Lung (tissue), 12 donors: ENCODE results near the gene COG2. TPM values are rescaled to one million over a fixed set of nuclear protein-coding genes. Genes with fewer than 3 reads are reported as not detected.

Source experiments
- ATAC-seq: fragments of 200-7000 bp; cut with Tn5 transposase; one replicate; pipeline ENCODE4 v1.9.1; 2020; ENCODE audit warnings: moderate number of reproducible peaks; ENCODE audit not compliant: insufficient read depth, low FRiP score
- DNase-seq, 3 donors: peaks; one replicate each; pipeline ENCODE4 v3.0.0-alpha.2; 2013 to 2017
- H3K27ac ChIP-seq, 2 donors: one replicate each; pipeline ENCODE4 v1.5.1; 2013; ENCODE audit warnings: mild to moderate bottlenecking in 2 of 2, moderate library complexity in 2 of 2, control low read depth in 1 of 2, inconsistent platforms in 1 of 2, low read depth in 1 of 2, low read length in 1 of 2
- H3K27me3 ChIP-seq, 3 donors: one replicate each; pipeline ENCODE4 v1.5.1; 2013; ENCODE audit warnings: low read length in 2 of 3; ENCODE audit not compliant: control insufficient read depth in 3 of 3, insufficient read depth in 3 of 3
- H3K36me3 ChIP-seq, 4 donors: one replicate each; pipeline ENCODE4 v1.5.1; 2013; ENCODE audit warnings: low read length in 4 of 4, mild to moderate bottlenecking in 1 of 4, moderate library complexity in 1 of 4; ENCODE audit not compliant: control insufficient read depth in 4 of 4, insufficient read depth in 4 of 4
- H3K4me1 ChIP-seq, 5 donors: one replicate each; pipeline ENCODE4 v1.5.1; 2013; ENCODE audit warnings: low read length in 5 of 5, mild to moderate bottlenecking in 2 of 5, moderate library complexity in 1 of 5; ENCODE audit not compliant: control insufficient read depth in 5 of 5, insufficient read depth in 5 of 5
- H3K4me3 ChIP-seq: one replicate; pipeline ENCODE4 v1.5.1; 2013; ENCODE audit warnings: mild to moderate bottlenecking, control low read depth, moderate library complexity
- H3K9ac ChIP-seq, 2 donors: one replicate each; pipeline ENCODE4 v1.5.1; 2013; ENCODE audit warnings: low read length in 2 of 2, control low read depth in 1 of 2; ENCODE audit not compliant: insufficient read depth in 1 of 2
- H3K9me3 ChIP-seq, 4 donors: one replicate each; pipeline ENCODE4 v1.5.1; 2013; ENCODE audit warnings: low read length in 3 of 4, mild to moderate bottlenecking in 1 of 4, moderate library complexity in 1 of 4; ENCODE audit not compliant: control insufficient read depth in 4 of 4, insufficient read depth in 3 of 4
- WGBS, 2 donors: extraction: QIAGEN DNeasy Blood & Tissue Kit; methylation state at CpG; one replicate each; pipeline ENCODE4 v1.1.7; 2013; 5-methylcytosine and 5-hydroxymethylcytosine counted together
- polyA plus RNA-seq, 2 donors: library from polyadenylated mRNA; stranded (reverse); fragments of 200-250 nt; gene quantifications; one replicate each; pipeline ENCODE4 v1.2.1, GENCODE V29; 2013
- total RNA-seq, 2 donors: library from RNA; depleted of rRNA in 1 of 2; stranded (reverse); fragments of >200 nt in 1 of 2; gene quantifications; one replicate each; pipeline ENCODE4 v1.2.1, GENCODE V29; 2014 to 2021
- TF ChIP-seq, protein P1 (sequence below): IDR thresholded peaks from 2 replicates; pipeline ENCODE4 v1.5.1; 2012; ENCODE audit warnings: mild to moderate bottlenecking; ENCODE audit errors: control extremely low read depth, extremely low read depth
- donor health status: control.
- donor health status: control.
- donor health status: Bipolar disorder and iron deficiency.
- donor health status: healthy.
- donor health status: DM: yes; HTN: yes; CAD: no.

COG2 gene
- total and polyA plus RNA-seq, 4 donors, result 8.6 to 41.0 (median 17.5) TPM

DNA sequence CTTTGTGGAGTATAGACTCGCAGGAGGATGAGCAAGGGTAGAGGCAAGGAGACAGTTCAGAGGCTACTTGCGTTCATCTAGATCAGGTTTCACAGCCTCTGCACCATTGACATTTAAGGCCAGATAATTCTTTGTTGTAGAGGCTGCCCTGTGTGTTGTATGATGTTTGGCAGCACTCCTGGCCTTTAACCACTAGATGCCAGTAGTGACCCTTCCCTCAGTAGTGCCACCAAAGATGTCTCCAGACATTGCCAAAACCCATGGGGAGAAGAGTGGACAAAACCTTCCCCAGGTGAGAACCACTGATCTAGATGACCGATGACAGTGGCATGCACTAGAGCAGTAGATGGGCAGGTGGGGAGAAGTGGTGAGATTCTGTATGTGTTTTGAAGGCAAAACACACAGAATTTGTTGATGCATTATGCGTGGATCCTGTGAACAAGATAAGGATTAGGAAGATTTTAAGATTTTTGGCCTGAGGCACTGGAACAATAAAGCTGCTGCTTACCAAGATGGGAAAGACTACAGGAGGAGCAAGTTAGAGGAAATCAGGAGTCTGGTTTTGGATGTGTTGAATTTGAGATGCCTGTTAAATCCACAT is 9.9 kb upstream of the COG2 start:
- no peak overlapping the region for H3K4me3 ChIP-seq
- peak; percentile 62 for ATAC-seq
- no peaks in the 10 kb centered on the region for H3K36me3 ChIP-seq
- TF ChIP-seq, protein P1, sequence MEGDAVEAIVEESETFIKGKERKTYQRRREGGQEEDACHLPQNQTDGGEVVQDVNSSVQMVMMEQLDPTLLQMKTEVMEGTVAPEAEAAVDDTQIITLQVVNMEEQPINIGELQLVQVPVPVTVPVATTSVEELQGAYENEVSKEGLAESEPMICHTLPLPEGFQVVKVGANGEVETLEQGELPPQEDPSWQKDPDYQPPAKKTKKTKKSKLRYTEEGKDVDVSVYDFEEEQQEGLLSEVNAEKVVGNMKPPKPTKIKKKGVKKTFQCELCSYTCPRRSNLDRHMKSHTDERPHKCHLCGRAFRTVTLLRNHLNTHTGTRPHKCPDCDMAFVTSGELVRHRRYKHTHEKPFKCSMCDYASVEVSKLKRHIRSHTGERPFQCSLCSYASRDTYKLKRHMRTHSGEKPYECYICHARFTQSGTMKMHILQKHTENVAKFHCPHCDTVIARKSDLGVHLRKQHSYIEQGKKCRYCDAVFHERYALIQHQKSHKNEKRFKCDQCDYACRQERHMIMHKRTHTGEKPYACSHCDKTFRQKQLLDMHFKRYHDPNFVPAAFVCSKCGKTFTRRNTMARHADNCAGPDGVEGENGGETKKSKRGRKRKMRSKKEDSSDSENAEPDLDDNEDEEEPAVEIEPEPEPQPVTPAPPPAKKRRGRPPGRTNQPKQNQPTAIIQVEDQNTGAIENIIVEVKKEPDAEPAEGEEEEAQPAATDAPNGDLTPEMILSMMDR, result peak; percentile 8
- H3K27ac ChIP-seq, result no peak overlapping the region
- peak; percentile 24 to 40 (median 38) for DNase-seq
- 67 to 73% methylated on average over 4 of the region's 4 CpGs for WGBS, 2 donors
- no peak overlapping the region for H3K9ac ChIP-seq
- H3K27me3 ChIP-seq, result peaks cover 0 to 4% (median 0%) of the 10 kb centered on the region in 3 donors
- no peaks in the 10 kb centered on the region for H3K9me3 ChIP-seq
- H3K4me1 ChIP-seq, result no peaks in the 10 kb centered on the region

DNA sequence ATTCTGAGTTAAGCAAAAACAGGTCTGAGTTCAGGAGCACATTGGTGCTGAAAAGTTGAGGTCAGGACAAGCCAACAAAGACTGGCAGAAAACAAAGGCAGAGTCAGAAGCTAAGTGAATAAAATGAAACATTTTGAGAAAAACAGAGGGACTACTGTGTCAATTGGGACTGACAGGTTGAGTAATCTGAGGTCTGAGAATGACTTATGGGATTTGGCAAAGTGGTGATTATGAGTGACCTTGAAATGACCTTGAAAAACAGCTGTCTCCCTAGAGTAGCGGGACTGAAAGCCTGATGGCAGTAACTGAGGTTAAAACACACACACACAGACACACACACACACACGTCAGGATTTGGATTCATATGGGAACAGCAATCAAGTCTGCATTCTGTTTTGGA is 8.8 kb upstream of the COG2 start:
- H3K27ac ChIP-seq, result no peak overlapping the region
- H3K9me3 ChIP-seq, result no peaks in the 10 kb centered on the region
- TF ChIP-seq, protein P1, result no peak
- no peaks in the 10 kb centered on the region for H3K36me3 ChIP-seq
- 57 to 69% methylated on average over 2 of the region's 2 CpGs for WGBS, 2 donors
- DNase-seq (no peak), ATAC-seq (no peak)
- H3K9ac ChIP-seq, result no peak overlapping the region
- no peak overlapping the region for H3K4me3 ChIP-seq
- no peaks in the 10 kb centered on the region for H3K4me1 ChIP-seq
- peaks cover 0 to 4% (median 0%) of the 10 kb centered on the region in 3 donors for H3K27me3 ChIP-seq

DNA sequence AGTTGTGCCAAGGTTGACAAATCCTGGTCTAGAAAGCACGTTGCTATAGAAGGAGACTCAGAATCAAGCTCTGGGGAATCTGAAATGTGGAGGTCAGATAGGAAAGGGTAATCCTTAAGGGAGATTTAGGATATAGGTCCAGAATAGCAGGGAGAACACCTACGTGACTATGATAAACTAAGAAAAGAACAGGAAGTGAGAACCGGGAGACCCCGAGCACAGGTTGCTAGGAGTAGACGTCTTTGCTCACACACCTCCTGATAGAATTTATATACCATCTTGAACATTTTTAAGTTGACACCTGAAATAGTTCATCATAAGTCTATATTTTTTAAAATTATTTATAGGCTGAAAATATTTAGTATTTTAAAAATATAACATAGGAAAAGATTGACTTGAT is 7.9 kb upstream of the COG2 start:
- H3K4me3 ChIP-seq, result no peak overlapping the region
- peaks cover 0 to 4% (median 0%) of the 10 kb centered on the region in 3 donors for H3K27me3 ChIP-seq
- H3K4me1 ChIP-seq, result peaks cover 0 to 5% (median 0%) of the 10 kb centered on the region in 5 donors
- TF ChIP-seq, protein P1, result no peak
- no peak overlapping the region for H3K9ac ChIP-seq
- H3K36me3 ChIP-seq, result no peaks in the 10 kb centered on the region
- WGBS, 2 donors, result 73 to 82% methylated on average over 5 of the region's 5 CpGs
- DNase-seq (no peak), ATAC-seq (no peak)
- H3K27ac ChIP-seq, result no peak overlapping the region
- no peaks in the 10 kb centered on the region for H3K9me3 ChIP-seq
